NCI-H1694 (cell line): ENCODE data around the gene SNX9.
"Not testable (repeated sequence)": the region's sequence is repeated elsewhere in the genome, so short reads cannot be mapped to it uniquely, and the experiment has no call there.

ENCODE experiments used
- DNase-seq: peaks from one replicate; lab custom pipeline; 2025; lab: John Stamatoyannopoulos, UW

The SNX9 gene

GRCh38 chr6:157831424-157832249, 8.6 kb downstream of the SNX9 start:
- DNase-seq = peak; percentile 13

- DNase-seq = no peak
Observed at GRCh38 chr6:157832250-157832967, 9.4 kb downstream of the SNX9 start.

GRCh38 chr6:157834549-157834948, 11.5 kb downstream of the SNX9 start:
- no peak for DNase-seq

GRCh38 chr6:157838718-157839430, 15.8 kb downstream of the SNX9 start:
- DNase-seq = no peak

GRCh38 chr6:157839606-157840005, 16.6 kb downstream of the SNX9 start:
- DNase-seq = no peak

GRCh38 chr6:157840261-157840660, 17.2 kb downstream of the SNX9 start:
- DNase-seq = no peak

GRCh38 chr6:157840776-157841175, 17.7 kb downstream of the SNX9 start:
- DNase-seq = no peak

GRCh38 chr6:157841211-157841840, 18.3 kb downstream of the SNX9 start:
- DNase-seq = no peak

GRCh38 chr6:157842212-157842611, 19.2 kb downstream of the SNX9 start:
- no peak for DNase-seq

GRCh38 chr6:157844196-157844595, 21.1 kb downstream of the SNX9 start:
- DNase-seq = not testable (repeated sequence)

- DNase-seq = no peak
Observed at GRCh38 chr6:157845493-157846259, 22.6 kb downstream of the SNX9 start.

- no peak for DNase-seq
Observed at GRCh38 chr6:157847846-157848245, 24.8 kb downstream of the SNX9 start.

GRCh38 chr6:157848693-157849092, 25.6 kb downstream of the SNX9 start:
- DNase-seq = no peak

GRCh38 chr6:157849288-157850017, 26.4 kb downstream of the SNX9 start:
- no peak for DNase-seq

- DNase-seq = no peak
Observed at GRCh38 chr6:157850030-157850429, 27.0 kb downstream of the SNX9 start.

- no peak for DNase-seq
Observed at GRCh38 chr6:157853018-157853805, 30.2 kb downstream of the SNX9 start.

GRCh38 chr6:157853902-157854502, 31.0 kb downstream of the SNX9 start:
- DNase-seq = no peak

GRCh38 chr6:157855325-157855724, 32.3 kb downstream of the SNX9 start:
- DNase-seq = no peak

GRCh38 chr6:157855804-157856203, 32.8 kb downstream of the SNX9 start:
- DNase-seq = not testable (repeated sequence)
